CD14-positive monocyte (primary cell): ENCODE measurements around the gene RASD1. TPM values are rescaled to one million over a fixed set of nuclear protein-coding genes. Genes with fewer than 3 reads are reported as not detected.

Source experiments
- DNase-seq, 3 donors: peaks; one replicate each; pipeline ENCODE4 v3.0.0-alpha.2; 2011 to 2022
- H2AFZ ChIP-seq: 2 replicates; pipeline ENCODE4 v1.6.0; 2012; ENCODE audit warnings: mild to moderate bottlenecking, low read depth, low read length, inconsistent platforms; ENCODE audit not compliant: insufficient read depth, poor library complexity, severe bottlenecking
- H3K27ac ChIP-seq, 2 donors: 1 replicate in 1 of 2; 2 replicates in 1 of 2; pipeline ENCODE4 v1.5.1; 2012 to 2013; ENCODE audit warnings: low read length in 2 of 2, control low read depth in 1 of 2, inconsistent platforms in 1 of 2, low read depth in 1 of 2, mild to moderate bottlenecking in 1 of 2
- H3K27me3 ChIP-seq, 2 donors: one replicate each; pipeline versions ENCODE4 v1.6.0 to v1.6.1; 2011 to 2013; ENCODE audit warnings: low read length in 2 of 2; ENCODE audit not compliant: control insufficient read depth in 2 of 2, insufficient read depth in 2 of 2
- H3K36me3 ChIP-seq, 2 donors: replicated peaks in 1 of 2; 1 replicate in 1 of 2; 2 replicates in 1 of 2; pipeline versions ENCODE4 v1.5.1 to v1.6.1; 2012 to 2013; ENCODE audit warnings: low read length in 2 of 2, control low read depth in 1 of 2, inconsistent platforms in 1 of 2, mild to moderate bottlenecking in 1 of 2; ENCODE audit not compliant: insufficient read depth in 2 of 2, control insufficient read depth in 1 of 2
- H3K4me1 ChIP-seq, 2 donors: 1 replicate in 1 of 2; 2 replicates in 1 of 2; pipeline versions ENCODE4 v1.5.1 to v1.6.1; 2012 to 2013; ENCODE audit warnings: low read length in 2 of 2, control low read depth in 1 of 2, inconsistent platforms in 1 of 2, mild to moderate bottlenecking in 1 of 2, moderate library complexity in 1 of 2; ENCODE audit not compliant: insufficient read depth in 2 of 2, control insufficient read depth in 1 of 2
- H3K4me2 ChIP-seq: replicated peaks from 2 replicates; pipeline ENCODE3; 2012; ENCODE audit warnings: low read length, moderate library complexity, mild to moderate bottlenecking; ENCODE audit not compliant: poor library complexity, severe bottlenecking; ENCODE audit errors: extremely low read depth
- H3K4me3 ChIP-seq, 3 experiments: fragments of 200-600 bp in 1 of 3; sonication (generic) in 1 of 3; replicated peaks in 1 of 3; 1 replicate in 2 of 3; 2 replicates in 1 of 3; pipeline ENCODE4 v1.5.1; 2011 to 2013; ENCODE audit warnings: low read length in 3 of 3, mild to moderate bottlenecking in 3 of 3, control low read depth in 2 of 3, low read depth in 2 of 3, inconsistent platforms in 1 of 3, moderate library complexity in 1 of 3
- H3K79me2 ChIP-seq: 2 replicates; pipeline ENCODE4 v1.6.0; 2012; ENCODE audit warnings: mild to moderate bottlenecking, control low read depth, inconsistent platforms, low read length, moderate library complexity; ENCODE audit not compliant: insufficient read depth
- H3K9ac ChIP-seq: 2 replicates; pipeline ENCODE4 v1.6.0; 2017; ENCODE audit warnings: low read length, mild to moderate bottlenecking; ENCODE audit not compliant: insufficient read depth, poor library complexity, severe bottlenecking
- H3K9me3 ChIP-seq, 2 donors: replicated peaks in 1 of 2; 1 replicate in 1 of 2; 2 replicates in 1 of 2; pipeline versions ENCODE4 v1.5.1 to v1.6.1; 2012 to 2013; ENCODE audit warnings: low read length in 2 of 2, control low read depth in 1 of 2; ENCODE audit not compliant: control insufficient read depth in 1 of 2, insufficient read depth in 1 of 2
- H4K20me1 ChIP-seq: 2 replicates; pipeline ENCODE4 v1.6.0; 2012; ENCODE audit warnings: mild to moderate bottlenecking, low read length, control low read depth, moderate library complexity; ENCODE audit not compliant: insufficient read depth
- H3K27ac Mint-ChIP-seq, 7 donors: one replicate each; pipeline ENCODE4 v1.8.0; 2020; ENCODE audit warnings: mild to moderate bottlenecking in 7 of 7, mixed read lengths in 7 of 7, moderate library complexity in 6 of 7, inconsistent platforms in 2 of 7
- H3K27me3 Mint-ChIP-seq, 3 donors: one replicate each; pipeline ENCODE4 v1.8.0; 2021 to 2022; ENCODE audit warnings: low read depth in 3 of 3, mild to moderate bottlenecking in 3 of 3, mixed read lengths in 3 of 3, moderate library complexity in 3 of 3, inconsistent platforms in 1 of 3
- H3K36me3 Mint-ChIP-seq, 2 donors: one replicate each; pipeline ENCODE4 v1.8.0; 2020; ENCODE audit warnings: mixed read lengths in 2 of 2, inconsistent platforms in 1 of 2, mild to moderate bottlenecking in 1 of 2
- H3K4me1 Mint-ChIP-seq: one replicate; pipeline ENCODE4 v1.8.0; 2020; ENCODE audit warnings: mild to moderate bottlenecking, mixed read lengths
- H3K4me3 Mint-ChIP-seq, 2 donors: one replicate each; pipeline ENCODE4 v1.8.0; 2020; ENCODE audit warnings: mild to moderate bottlenecking in 2 of 2, mixed read lengths in 2 of 2, moderate library complexity in 1 of 2
- H3K9me3 Mint-ChIP-seq, 7 donors: one replicate each; pipeline ENCODE4 v1.8.0; 2020 to 2022; ENCODE audit warnings: mixed read lengths in 7 of 7, mild to moderate bottlenecking in 6 of 7, moderate library complexity in 6 of 7, inconsistent platforms in 2 of 7
- CTCF ChIP-seq: fragments of 200-600 bp; IDR thresholded peaks from one replicate; pipeline ENCODE4 v1.8.0; 2022; ENCODE audit warnings: antibody characterized with exemption, mild to moderate bottlenecking
- WGBS: methylation state at CpG from one replicate; pipeline ENCODE4 v1.1.5; 2013; ENCODE audit warnings: missing lambda C conversion rate; ENCODE audit not compliant: insufficient coverage; 5-methylcytosine and 5-hydroxymethylcytosine counted together
- intact Hi-C, 2 donors: fragments of 100-400 bp; cut with micrococcal nuclease; formaldehyde crosslinking; loops; one replicate each; pipeline versions ENCODE4 v1.15.0 to v1.15.1; 2023
- polyA plus RNA-seq, 3 donors: library from polyadenylated mRNA; depleted of rRNA in 1 of 3; unstranded in 2 of 3; stranded (reverse) in 1 of 3; fragments of 300-500 nt in 2 of 3; fragments of >200 nt in 1 of 3; fragmentation: Illumina TruSeq in 2 of 3; gene quantifications; 1 replicate in 2 of 3; 2 replicates in 1 of 3; pipeline ENCODE4 v1.2.3, GENCODE V29; 2012 to 2021

RASD1 gene
- polyA plus RNA-seq, 3 donors, result 0.88 to 12.4 (median 1.3) TPM

- no peaks in the 10 kb centered on the region for H3K27me3 ChIP-seq
- no peaks in the 10 kb centered on the region for H3K36me3 ChIP-seq
- intact Hi-C loops, result no loop called here
- no peak overlapping the region for H3K27ac ChIP-seq
- Mint-ChIP-seq H3K27ac (no peak overlapping the region), H3K27me3 (peaks cover 0 to 2% (median 0%) of the 10 kb centered on the region in 3 donors), H3K4me1 (no peaks in the 10 kb centered on the region), H3K9me3 (no peaks in the 10 kb centered on the region), H3K4me3 (no peak overlapping the region), H3K36me3 (no peaks in the 10 kb centered on the region)
- H3K79me2 ChIP-seq, result no peaks in the 10 kb centered on the region
- H2AFZ ChIP-seq, result no peak overlapping the region
- H3K4me2 ChIP-seq, result no peak overlapping the region
- no peaks in the 10 kb centered on the region for H3K4me1 ChIP-seq
- WGBS, result 100% methylated on average over 1 of the region's 1 CpG
- no peak for TF ChIP-seq CTCF
- no peaks in the 10 kb centered on the region for H3K9me3 ChIP-seq
- no peak for DNase-seq
- no peak overlapping the region for H3K9ac ChIP-seq
- H3K4me3 ChIP-seq, result no peak overlapping the region
- H4K20me1 ChIP-seq, result no peaks in the 10 kb centered on the region
Measured at GRCh38 chr17:17454276-17454675, 41.9 kb downstream of the RASD1 start.

GRCh38 chr17:17453088-17453487, 43.1 kb downstream of the RASD1 start:
- TF ChIP-seq CTCF, result no peak
- peaks cover 0 to 2% (median 1%) of the 10 kb centered on the region in 3 donors for H3K27me3 Mint-ChIP-seq
- Histone ChIP-seq H3K79me2 (no peaks in the 10 kb centered on the region), H3K9ac (no peak overlapping the region), H2AFZ (no peak overlapping the region), H4K20me1 (no peaks in the 10 kb centered on the region), H3K27ac (no peak overlapping the region), H3K9me3 (no peaks in the 10 kb centered on the region), H3K4me2 (no peak overlapping the region), H3K27me3 (no peaks in the 10 kb centered on the region), H3K4me3 (no peak overlapping the region), H3K4me1 (no peaks in the 10 kb centered on the region), H3K36me3 (no peaks in the 10 kb centered on the region)
- no peaks in the 10 kb centered on the region for H3K4me1 Mint-ChIP-seq
- WGBS, result 68% methylated on average over 8 of the region's 9 CpGs
- no peaks in the 10 kb centered on the region for H3K9me3 Mint-ChIP-seq
- DNase-seq, result no peak
- no peaks in the 10 kb centered on the region for H3K36me3 Mint-ChIP-seq
- intact Hi-C loops, result no loop called here
- no peak overlapping the region for H3K27ac Mint-ChIP-seq
- H3K4me3 Mint-ChIP-seq, result no peak overlapping the region
